RCC 7860 (cell line): ENCODE measurements around the gene ABO.
"Not testable (repeated sequence)": the region's sequence is repeated elsewhere in the genome, so short reads cannot be mapped to it uniquely, and the experiment has no call there.

Source experiments
- DNase-seq: peaks from one replicate; pipeline ENCODE4 v3.0.0-alpha.2; 2015; ENCODE audit warnings: low spot score
- FAIRE-seq: peaks from 2 replicates; lab custom pipeline; 2012; peaks lifted over from hg19 to GRCh38; lab: Jason Lieb, UNC

Gene ABO

GRCh38 chr9:133275105-133276000 lies at the start of gene ABO:
Gene ABO (minus strand): TSS chr9:133275201.
- DNase-seq = no peak
- no peak for FAIRE-seq

GRCh38 chr9:133323991-133324703 lies 49.1 kb upstream of the ABO start:
- FAIRE-seq (no peak), DNase-seq (no peak)

- DNase-seq (no peak), FAIRE-seq (no peak)
Measured at GRCh38 chr9:133323211-133323610, 48.2 kb upstream of the ABO start.

GRCh38 chr9:133322701-133323100 lies 47.7 kb upstream of the ABO start:
- DNase-seq (no peak), FAIRE-seq (no peak)

- no peak for DNase-seq
- no peak for FAIRE-seq
Measured at GRCh38 chr9:133321411-133321935, 46.5 kb upstream of the ABO start.

- FAIRE-seq (no peak), DNase-seq (no peak)
Measured at GRCh38 chr9:133320421-133320881, 45.5 kb upstream of the ABO start.

- not testable (repeated sequence) for DNase-seq, FAIRE-seq
Measured at GRCh38 chr9:133317551-133317950, 42.5 kb upstream of the ABO start.

- no peak for DNase-seq
- no peak for FAIRE-seq
Measured at GRCh38 chr9:133315997-133316396, 41.0 kb upstream of the ABO start.

- no peak for FAIRE-seq
Measured at GRCh38 chr9:133309608-133310007, 34.6 kb upstream of the ABO start.

GRCh38 chr9:133307301-133307700 lies 32.3 kb upstream of the ABO start:
- no peak for FAIRE-seq
- DNase-seq = no peak

More at GRCh38 chr9:133309608-133310007, 34.6 kb upstream of the ABO start:
- DNase-seq = no peak

GRCh38 chr9:133306242-133307204 lies 31.5 kb upstream of the ABO start:
- no peak for FAIRE-seq
- DNase-seq = no peak

GRCh38 chr9:133305731-133306130 lies 30.7 kb upstream of the ABO start:
- FAIRE-seq (no peak), DNase-seq (no peak)

GRCh38 chr9:133304477-133305377 lies 29.7 kb upstream of the ABO start:
- no peak for FAIRE-seq
- DNase-seq = no peak

GRCh38 chr9:133304158-133304470 lies 29.1 kb upstream of the ABO start:
- DNase-seq = no peak
- FAIRE-seq = no peak

- DNase-seq (no peak), FAIRE-seq (no peak)
Measured at GRCh38 chr9:133303266-133304157, 28.5 kb upstream of the ABO start.

- FAIRE-seq (no peak), DNase-seq (no peak)
Measured at GRCh38 chr9:133301253-133302230, 26.5 kb upstream of the ABO start.

- FAIRE-seq, DNase-seq: not testable (repeated sequence)
Measured at GRCh38 chr9:133299996-133300395, 25.0 kb upstream of the ABO start.
